ENCODE results near the gene GET3.
"Not testable (repeated sequence)": the region's sequence is repeated elsewhere in the genome, so short reads cannot be mapped to it uniquely, and the experiment has no call there.

GET3 gene

GRCh38 chr19:12720296-12720695, 17.0 kb upstream of the GET3 start:
- no peak for DNase-seq

GRCh38 chr19:12720851-12721655, 16.2 kb upstream of the GET3 start:
- DNase-seq: no peak

- DNase-seq: no peak
Observed at GRCh38 chr19:12721656-12722565, 15.4 kb upstream of the GET3 start.

- DNase-seq: peak; percentile 85
Observed at GRCh38 chr19:12722566-12723380, 14.5 kb upstream of the GET3 start.

GRCh38 chr19:12723381-12723640, 14.0 kb upstream of the GET3 start:
- no peak for DNase-seq

- DNase-seq: peak; percentile 11
Observed at GRCh38 chr19:12723641-12724426, 13.5 kb upstream of the GET3 start, which contains the start of gene TNPO2. Gene TNPO2 (minus strand): TSS chr19:12723932. CDS start chr19:12720977, 2,955 bp downstream.

GRCh38 chr19:12725612-12726011, 11.7 kb upstream of the GET3 start:
- DNase-seq: not testable (repeated sequence)

GRCh38 chr19:12726988-12727316, 10.3 kb upstream of the GET3 start:
- no peak for DNase-seq

- no peak for DNase-seq
Observed at GRCh38 chr19:12727745-12728433, 9.4 kb upstream of the GET3 start.

- DNase-seq: no peak
Observed at GRCh38 chr19:12730064-12730463, 7.2 kb upstream of the GET3 start.

- no peak for DNase-seq
Observed at GRCh38 chr19:12731337-12731736, 6.0 kb upstream of the GET3 start.

- DNase-seq: no peak
Observed at GRCh38 chr19:12733369-12734214, 3.7 kb upstream of the GET3 start.

- DNase-seq: no peak
Observed at GRCh38 chr19:12737835-12738351, 596 bp downstream of the GET3 start.

- DNase-seq: no peak
Observed at GRCh38 chr19:12745166-12745897, 8.0 kb downstream of the GET3 start.

- DNase-seq: no peak
Observed at GRCh38 chr19:12748489-12748888, 11.2 kb downstream of the GET3 start.

- no peak for DNase-seq
Observed at GRCh38 chr19:12749938-12750521, 12.7 kb downstream of the GET3 start.

- DNase-seq: no peak
Observed at GRCh38 chr19:12750851-12751250, 13.6 kb downstream of the GET3 start.

- DNase-seq: no peak
Observed at GRCh38 chr19:12751635-12752034, 14.3 kb downstream of the GET3 start, which contains the start of gene BEST2. Gene BEST2 (plus strand): TSS chr19:12751791. CDS start chr19:12752593, 802 bp downstream.

GRCh38 chr19:12752056-12752781, 14.9 kb downstream of the GET3 start:
- DNase-seq: no peak

Measured in NCI-H748 treated with DMSO at 0.1 percent for 48 hours (cell line).